ENCODE data around the gene NAIF1.
"Not testable (repeated sequence)": the region's sequence is repeated elsewhere in the genome, so short reads cannot be mapped to it uniquely, and the experiment has no call there.

The NAIF1 gene

GRCh38 chr9:128025736-128026135, 41.4 kb downstream of the NAIF1 start:
- no peak for DNase-seq

GRCh38 chr9:128024761-128025308, 42.3 kb downstream of the NAIF1 start:
- DNase-seq = no peak

- DNase-seq = not testable (repeated sequence)
These were observed 43.4 kb downstream of the NAIF1 start for GRCh38 chr9:128023671-128024070.

- no peak for DNase-seq
These were observed 44.2 kb downstream of the NAIF1 start for GRCh38 chr9:128022886-128023285.

- DNase-seq = no peak
These were observed 46.0 kb downstream of the NAIF1 start for GRCh38 chr9:128021098-128021497.

GRCh38 chr9:128020692-128021091, 46.4 kb downstream of the NAIF1 start:
- no peak for DNase-seq

GRCh38 chr9:128015696-128016095, 51.4 kb downstream of the NAIF1 start:
- DNase-seq = no peak
